Jurkat, Clone E6-1 (cell line): ENCODE measurements around the gene EXD3.

Source experiments
- DNase-seq: peaks from one replicate; pipeline ENCODE4 v3.0.0-alpha.2; 2011; ENCODE audit warnings: low read depth, low spot score
- H3K4me3 ChIP-seq: 2 replicates; pipeline ENCODE4 v1.5.1; 2011; ENCODE audit warnings: mild to moderate bottlenecking, low read length, control low read depth, moderate library complexity

EXD3 gene

GRCh38 chr9:137434498-137435380 is 11.8 kb upstream of the EXD3 start:
- DNase-seq, result no peak
- no peak overlapping the region for H3K4me3 ChIP-seq

- DNase-seq, result no peak
- H3K4me3 ChIP-seq, result no peak overlapping the region
Measured at GRCh38 chr9:137433916-137434431, 11.0 kb upstream of the EXD3 start.

- no peak overlapping the region for H3K4me3 ChIP-seq
- DNase-seq, result no peak
Measured at GRCh38 chr9:137433349-137433915, 10.5 kb upstream of the EXD3 start.

- H3K4me3 ChIP-seq, result no peak overlapping the region
- DNase-seq, result no peak
Measured at GRCh38 chr9:137432687-137433348, 9.9 kb upstream of the EXD3 start.

- DNase-seq, result no peak
- no peak overlapping the region for H3K4me3 ChIP-seq
Measured at GRCh38 chr9:137431416-137431931, 8.5 kb upstream of the EXD3 start.

GRCh38 chr9:137430723-137431415 is 7.9 kb upstream of the EXD3 start:
- H3K4me3 ChIP-seq, result no peak overlapping the region
- DNase-seq, result no peak

GRCh38 chr9:137429974-137430722 is 7.2 kb upstream of the EXD3 start:
- DNase-seq, result no peak
- H3K4me3 ChIP-seq, result no peak overlapping the region

GRCh38 chr9:137429546-137429890 is 6.6 kb upstream of the EXD3 start:
- DNase-seq, result no peak
- no peak overlapping the region for H3K4me3 ChIP-seq

GRCh38 chr9:137428841-137429545 is 6.0 kb upstream of the EXD3 start:
- H3K4me3 ChIP-seq, result no peak overlapping the region
- no peak for DNase-seq

- DNase-seq, result no peak
- no peak overlapping the region for H3K4me3 ChIP-seq
Measured at GRCh38 chr9:137428311-137428630, 5.3 kb upstream of the EXD3 start.

- H3K4me3 ChIP-seq, result no peak overlapping the region
- no peak for DNase-seq
Measured at GRCh38 chr9:137427454-137428310, 4.7 kb upstream of the EXD3 start.

- no peak overlapping the region for H3K4me3 ChIP-seq
- DNase-seq, result no peak
Measured at GRCh38 chr9:137426018-137426681, 3.2 kb upstream of the EXD3 start.

GRCh38 chr9:137423514-137424291 is 741 bp upstream of the EXD3 start:
- H3K4me3 ChIP-seq, result no peak overlapping the region
- no peak for DNase-seq

- H3K4me3 ChIP-seq, result no peak overlapping the region
- DNase-seq, result no peak
Measured at GRCh38 chr9:137421838-137422603, 941 bp downstream of the EXD3 start.

GRCh38 chr9:137417161-137418021 is 5.6 kb downstream of the EXD3 start:
- H3K4me3 ChIP-seq, result no peak overlapping the region
- DNase-seq, result no peak
